ENCODE results near the gene TFAP2B.

The TFAP2B gene

DNA sequence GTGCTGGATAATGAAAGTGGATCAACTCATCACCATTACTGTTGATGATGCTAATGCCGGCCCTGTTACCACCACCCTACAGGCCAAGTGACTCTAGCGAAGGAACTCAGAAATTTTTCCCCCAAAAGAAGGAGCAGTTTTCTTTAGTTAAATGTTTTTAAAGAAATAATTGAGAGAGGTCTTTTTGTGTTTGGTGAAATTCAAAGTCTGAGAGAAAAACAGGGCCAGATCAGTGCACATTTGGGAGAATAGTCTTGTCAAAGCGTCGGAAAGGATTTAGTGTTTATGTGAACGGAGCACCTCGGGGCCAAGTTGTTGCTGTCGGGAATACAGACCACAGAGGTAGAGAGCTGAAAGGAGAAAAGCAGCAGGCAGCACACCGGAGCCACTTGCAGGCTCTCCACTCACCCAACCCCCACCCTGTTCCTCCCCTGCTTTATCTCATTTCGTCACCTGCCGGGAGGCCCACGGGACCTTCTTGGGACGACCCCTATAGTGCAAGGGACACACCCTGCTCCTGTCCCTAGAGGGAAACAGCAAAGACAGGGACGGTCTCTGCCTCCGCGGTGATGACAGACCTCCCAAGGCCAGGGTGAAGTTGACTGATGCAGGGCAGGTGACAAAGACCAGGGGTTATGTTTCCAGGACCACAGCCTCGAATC lies 6.8 kb downstream of the TFAP2B start:
- DNase-seq (ENCODE audit: low spot score) = no peak

DNA sequence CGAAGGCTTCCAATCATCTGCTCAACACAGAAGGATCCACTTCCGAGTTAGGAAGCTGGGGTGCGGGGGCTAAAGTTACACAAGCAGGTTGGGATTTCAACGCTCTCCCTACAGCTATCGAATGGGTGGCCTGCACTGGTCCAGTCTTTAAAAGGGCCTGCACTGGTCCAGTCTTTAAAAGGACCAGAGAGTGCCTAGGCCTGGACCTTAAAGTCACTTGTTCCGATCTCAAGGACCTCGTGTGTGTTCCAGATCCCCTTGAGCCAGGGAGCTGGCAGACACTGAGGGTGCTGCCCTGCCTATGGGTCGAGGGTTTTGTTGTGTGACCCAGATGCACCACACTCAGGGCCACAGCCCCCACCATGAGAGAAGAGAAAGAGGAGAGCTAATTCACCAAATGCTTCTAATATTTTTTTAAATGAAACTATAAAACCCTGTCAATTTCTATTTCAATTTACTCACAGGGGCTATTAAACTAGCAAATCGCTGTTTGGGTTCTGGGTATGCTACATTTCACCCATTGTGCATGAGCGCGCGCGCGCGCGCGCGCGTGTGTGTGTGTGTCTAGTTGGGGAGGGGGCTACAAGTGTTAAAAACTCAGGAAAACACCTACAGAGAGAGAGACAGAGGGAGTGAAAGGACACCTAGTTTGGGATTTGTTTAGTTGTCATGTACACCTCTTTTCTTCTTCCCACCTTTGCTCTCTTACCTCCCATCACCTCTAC lies 7.5 kb downstream of the TFAP2B start:
- no peak for DNase-seq (ENCODE audit: low spot score)

GRCh38 chr6:50826803-50827202 lies 8.1 kb downstream of the TFAP2B start:
- DNase-seq (ENCODE audit: low spot score) = no peak

GRCh38 chr6:50829049-50829448 lies 10.4 kb downstream of the TFAP2B start:
- DNase-seq (ENCODE audit: low spot score) = no peak

GRCh38 chr6:50829898-50830444 lies 11.3 kb downstream of the TFAP2B start:
- DNase-seq (ENCODE audit: low spot score) = no peak

DNA sequence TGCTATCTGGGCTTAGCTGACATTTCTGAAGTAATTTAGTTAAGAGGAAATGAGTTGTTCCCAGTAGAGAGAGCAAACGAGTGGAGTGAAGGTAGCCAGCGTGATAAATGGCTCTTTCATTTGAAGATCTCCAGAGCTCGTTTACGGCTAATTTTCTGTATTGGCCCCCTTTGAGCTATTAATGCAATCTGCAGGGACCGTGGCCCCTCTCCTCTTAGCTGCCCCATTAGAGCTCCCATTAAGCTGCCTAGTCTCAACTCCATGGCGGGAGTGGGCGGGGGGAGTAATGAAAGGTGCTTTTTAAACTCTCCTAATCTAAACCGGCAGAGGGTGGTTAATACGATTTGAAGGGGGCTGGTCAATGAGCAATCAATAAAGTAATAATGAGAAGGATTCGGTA lies 12.5 kb downstream of the TFAP2B start:
- no peak for DNase-seq (ENCODE audit: low spot score)

- no peak for DNase-seq (ENCODE audit: low spot score)
These were observed 14.2 kb downstream of the TFAP2B start for GRCh38 chr6:50832912-50833311.

DNA sequence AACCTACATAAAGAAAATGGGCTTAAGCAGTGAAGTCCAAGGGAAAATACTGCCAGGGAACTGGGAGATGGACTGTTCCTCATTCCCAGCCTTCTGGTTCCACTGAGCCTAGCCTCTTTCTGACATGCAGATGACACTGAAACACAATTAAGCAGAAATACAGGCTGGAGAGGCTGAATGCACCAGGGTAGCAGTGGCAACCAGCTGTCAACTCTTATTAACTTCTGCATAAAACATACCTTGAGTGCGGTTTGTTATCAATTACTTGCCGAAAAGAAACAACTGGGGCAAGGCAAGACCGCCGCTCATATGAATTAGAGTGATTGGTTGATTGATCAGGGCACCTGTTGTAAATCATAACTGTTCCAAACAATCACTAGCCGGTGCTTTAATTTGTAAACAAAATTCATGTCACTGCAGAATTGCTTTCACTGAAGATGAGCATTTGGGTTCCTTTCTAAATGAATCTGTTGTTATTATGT lies 16.3 kb downstream of the TFAP2B start:
- DNase-seq (ENCODE audit: low spot score) = no peak

DNA sequence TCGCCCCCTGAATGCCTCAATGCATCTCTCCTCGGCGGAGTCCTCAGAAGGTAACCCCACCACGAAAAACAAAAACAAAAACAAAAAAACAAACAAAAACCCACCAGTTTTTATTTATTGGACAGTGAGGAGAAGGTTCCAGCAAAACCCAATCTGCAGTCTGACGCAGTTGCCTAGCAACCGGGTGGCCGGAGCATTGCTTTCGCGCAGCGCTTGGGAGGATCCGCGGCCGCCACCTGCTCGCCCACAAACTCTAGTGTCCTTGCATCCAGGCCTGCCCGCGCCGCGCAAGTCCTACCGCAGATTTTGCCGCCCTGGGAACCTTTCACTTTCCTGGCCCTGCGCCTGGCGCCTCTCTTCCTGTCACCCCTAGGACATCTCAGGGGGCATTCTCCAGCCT lies 17.6 kb downstream of the TFAP2B start:
- no peak for DNase-seq (ENCODE audit: low spot score)

DNA sequence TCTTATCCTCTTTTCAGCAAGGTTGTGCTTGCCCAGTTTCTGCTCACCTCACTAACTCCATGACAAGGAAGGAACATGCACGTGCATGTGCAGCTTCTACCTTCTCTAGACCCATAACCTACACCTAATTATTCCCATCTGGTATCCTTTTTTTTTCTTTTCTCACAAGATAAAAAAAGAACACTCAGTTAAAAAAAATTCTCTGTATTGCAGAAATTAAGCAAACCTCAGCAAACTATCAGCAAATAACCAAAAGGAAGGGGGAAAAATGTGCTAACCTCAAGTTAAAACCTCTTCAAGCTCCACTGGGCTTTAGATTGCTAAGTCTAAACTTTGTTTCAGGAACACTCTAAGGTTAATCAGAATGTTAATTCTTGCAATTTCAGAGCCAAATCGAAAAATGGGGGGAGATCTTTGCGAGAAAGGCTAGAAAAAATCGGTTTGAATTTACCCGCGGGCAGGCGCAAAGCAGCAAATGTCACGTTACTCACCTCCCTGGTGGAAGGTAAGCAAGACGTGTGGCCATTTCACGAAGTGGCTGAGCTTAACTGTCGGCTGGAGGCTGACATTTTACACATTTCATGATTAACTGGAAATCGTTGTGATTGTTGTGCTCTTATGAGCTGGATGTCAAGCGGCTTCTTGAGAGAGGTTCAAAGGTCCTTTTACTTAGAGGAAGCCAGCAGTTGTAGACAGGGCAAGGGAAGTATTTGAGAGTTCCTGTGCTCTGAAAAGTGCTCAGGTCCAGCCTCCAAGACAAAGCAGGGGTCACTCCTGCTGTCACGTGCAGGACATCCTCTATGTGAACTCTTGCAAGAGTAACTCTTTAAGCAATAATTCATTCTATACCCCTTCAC lies 19.1 kb downstream of the TFAP2B start:
- no peak for DNase-seq (ENCODE audit: low spot score)

DNA sequence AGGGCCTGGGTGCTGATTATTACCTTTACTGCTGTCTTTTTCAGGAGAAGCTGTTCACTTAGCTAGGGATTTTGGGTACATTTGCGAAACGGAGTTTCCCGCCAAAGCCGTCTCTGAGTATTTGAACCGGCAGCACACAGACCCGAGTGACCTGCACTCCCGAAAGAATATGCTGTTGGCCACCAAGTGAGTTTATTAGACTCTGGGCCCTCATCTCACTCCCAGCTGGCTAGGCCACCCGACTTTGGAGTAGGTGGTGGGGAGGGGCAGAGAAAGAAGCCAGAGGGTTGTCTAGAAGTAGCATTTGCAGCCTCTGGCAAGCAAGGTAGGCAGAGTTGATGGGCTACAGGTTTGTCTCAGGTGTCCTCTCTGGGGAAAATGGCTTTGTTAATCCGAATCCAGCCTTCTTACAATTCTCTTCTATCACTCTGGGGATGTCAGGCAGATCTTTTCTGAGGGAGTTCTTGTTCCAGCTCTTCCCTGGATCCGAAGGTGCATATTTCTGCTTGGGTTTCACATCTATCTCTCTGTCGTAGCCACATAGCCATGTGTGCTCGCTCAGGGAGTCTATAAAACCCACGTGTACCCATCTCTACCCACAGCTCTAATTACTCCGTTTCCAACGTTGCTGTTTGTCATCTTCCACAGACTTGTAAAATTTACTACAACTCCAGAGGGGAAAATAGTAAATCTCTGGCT lies 21.6 kb downstream of the TFAP2B start:
- DNase-seq (ENCODE audit: low spot score) = no peak

GRCh38 chr6:50840811-50841192 lies 22.1 kb downstream of the TFAP2B start:
- DNase-seq (ENCODE audit: low spot score) = no peak

DNA sequence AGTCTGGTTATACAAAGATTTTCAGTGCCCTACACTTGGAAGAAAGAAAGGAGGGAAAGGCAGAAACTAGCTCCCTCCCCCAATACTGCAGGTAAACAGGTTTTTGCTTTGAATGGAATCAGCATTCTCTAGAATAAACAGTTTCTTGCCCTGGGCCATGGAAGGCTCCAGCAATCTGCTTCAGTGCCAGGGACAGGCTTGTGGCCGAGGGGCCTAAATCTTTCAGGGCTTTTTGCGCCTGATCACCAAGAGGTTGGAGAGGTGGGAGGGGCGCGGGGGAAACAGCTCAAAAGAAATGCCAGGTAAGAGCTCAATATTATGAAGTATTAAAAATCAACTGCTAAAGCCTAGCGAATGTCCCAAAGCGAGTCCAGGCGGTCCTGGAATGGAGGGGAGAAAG lies 23.8 kb downstream of the TFAP2B start:
- no peak for DNase-seq (ENCODE audit: low spot score)

DNA sequence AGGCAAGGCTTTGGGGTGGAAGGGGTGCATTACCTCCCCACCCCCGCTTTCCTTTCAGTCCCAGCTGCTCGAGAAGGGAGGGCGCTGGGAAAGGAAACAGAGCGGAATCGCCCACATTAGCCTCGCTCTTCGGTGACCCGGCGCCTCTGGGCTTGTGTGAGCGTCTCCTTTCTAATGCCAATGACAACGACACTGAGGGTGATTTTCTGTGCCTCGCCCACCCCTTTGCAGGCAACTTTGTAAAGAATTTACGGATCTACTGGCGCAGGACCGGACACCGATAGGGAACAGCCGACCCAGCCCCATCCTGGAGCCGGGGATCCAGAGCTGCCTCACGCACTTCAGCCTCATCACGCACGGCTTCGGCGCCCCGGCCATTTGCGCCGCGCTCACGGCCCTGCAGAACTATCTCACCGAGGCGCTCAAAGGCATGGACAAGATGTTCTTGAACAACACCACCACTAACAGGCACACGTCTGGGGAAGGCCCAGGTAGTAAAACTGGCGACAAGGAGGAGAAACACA lies 24.3 kb downstream of the TFAP2B start:
- DNase-seq (ENCODE audit: low spot score) = no peak

DNA sequence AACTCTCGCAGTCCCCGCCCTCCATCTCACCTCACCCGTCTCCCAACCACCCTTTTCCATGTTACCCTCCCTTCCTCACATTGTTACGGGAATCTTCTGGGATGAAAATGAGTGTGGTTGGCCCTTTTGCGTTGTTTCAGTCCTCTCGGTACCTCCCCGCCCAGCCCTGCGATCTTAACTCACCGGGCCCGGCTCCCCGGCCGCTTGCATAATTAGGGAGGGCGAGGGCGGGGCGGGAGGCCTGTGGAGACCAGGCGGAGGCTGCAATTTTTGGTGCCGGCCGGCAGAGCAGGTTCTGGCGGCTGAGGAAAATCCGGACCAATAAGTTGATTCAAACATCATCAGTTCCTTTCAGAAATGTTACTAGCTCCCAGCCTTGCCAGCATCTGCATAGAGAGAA lies 25.2 kb downstream of the TFAP2B start:
- no peak for DNase-seq (ENCODE audit: low spot score)

- DNase-seq (ENCODE audit: low spot score) = no peak
These were observed 26.9 kb downstream of the TFAP2B start for GRCh38 chr6:50845499-50846143.

DNA sequence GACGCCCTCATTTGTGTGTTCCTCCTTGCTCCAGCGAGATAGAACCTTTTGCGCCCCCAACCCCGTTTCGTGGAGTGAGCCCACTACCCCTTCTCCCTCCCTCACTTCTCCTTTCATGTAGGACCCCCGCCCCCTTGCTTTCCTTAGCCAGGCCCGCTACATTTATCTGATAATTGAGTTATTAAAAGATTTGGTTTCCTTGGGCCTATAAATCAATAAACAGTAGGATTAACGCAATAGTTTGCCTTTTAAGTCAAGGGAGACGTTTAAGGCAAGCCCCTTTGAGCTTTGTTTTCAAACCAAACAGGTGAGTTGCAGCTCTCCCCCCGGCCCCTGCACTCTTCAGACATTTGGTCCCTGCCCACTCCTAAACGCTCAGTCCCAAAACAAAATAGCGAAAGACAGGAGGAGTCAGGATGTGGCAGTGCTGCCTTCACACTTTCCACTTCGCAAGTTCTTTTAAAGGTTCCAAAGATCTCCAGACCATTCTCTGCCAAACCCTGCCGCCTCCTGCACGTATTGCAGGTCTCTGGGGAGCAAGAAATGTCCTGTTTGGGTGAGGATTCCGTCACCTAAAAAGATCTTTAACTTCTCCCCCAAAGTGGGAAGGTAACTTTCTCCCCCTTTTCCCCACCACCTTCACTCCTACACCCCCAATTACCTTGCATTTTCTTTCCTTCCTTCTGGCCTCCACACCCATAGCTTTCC lies 27.6 kb downstream of the TFAP2B start:
- no peak for DNase-seq (ENCODE audit: low spot score)

GRCh38 chr6:50846852-50847155 lies 28.1 kb downstream of the TFAP2B start:
- DNase-seq (ENCODE audit: low spot score) = no peak

- DNase-seq (ENCODE audit: low spot score) = no peak
These were observed 29.4 kb downstream of the TFAP2B start for GRCh38 chr6:50847890-50848594.
